T-helper 17 cell (primary cell): ENCODE results near the gene FHOD3. TPM values are rescaled to one million over a fixed set of nuclear protein-coding genes. Genes with fewer than 3 reads are reported as not detected.
A peak's percentile ranks its signal among the peaks of the same experiment; 100 is the strongest.

ENCODE experiments used
- ATAC-seq: fragments of 150-1000 bp; cut with Tn5 transposase; 2 replicates; pipeline ENCODE4 v1.10.0; 2021; ENCODE audit warnings: mild to moderate bottlenecking, moderate library complexity
- DNase-seq, 3 donors: peaks; one replicate each; pipeline versions ENCODE4 v3.0.0 to v3.0.0-alpha.2; 2020 to 2021
- H3K9me3 ChIP-seq: one replicate; pipeline ENCODE4 v1.7.0; 2013; ENCODE audit warnings: low read length, mild to moderate bottlenecking; ENCODE audit not compliant: control insufficient read depth, poor library complexity, severe bottlenecking
- H3K27ac Mint-ChIP-seq: one replicate; pipeline ENCODE4 v1.8.0; 2022; ENCODE audit warnings: mild to moderate bottlenecking, moderate library complexity, mixed read lengths
- H3K27me3 Mint-ChIP-seq: one replicate; pipeline ENCODE4 v1.8.0; 2022; ENCODE audit warnings: mixed read lengths
- H3K36me3 Mint-ChIP-seq: one replicate; pipeline ENCODE4 v1.8.0; 2022; ENCODE audit warnings: low read depth, mixed read lengths
- H3K4me1 Mint-ChIP-seq: one replicate; pipeline ENCODE4 v1.8.0; 2022; ENCODE audit warnings: mild to moderate bottlenecking, mixed read lengths
- H3K4me3 Mint-ChIP-seq: one replicate; pipeline ENCODE4 v1.8.0; 2022; ENCODE audit warnings: mild to moderate bottlenecking, moderate library complexity, mixed read lengths
- total RNA-seq, 4 donors: library from RNA in 2 of 4; stranded (reverse) in 2 of 4; gene quantifications; one replicate each; pipeline ENCODE4 v1.2.3 and lab custom pipeline; 2022 to 2026

The FHOD3 gene
- total RNA-seq, 2 donors from 2014 or later = not detected

DNA sequence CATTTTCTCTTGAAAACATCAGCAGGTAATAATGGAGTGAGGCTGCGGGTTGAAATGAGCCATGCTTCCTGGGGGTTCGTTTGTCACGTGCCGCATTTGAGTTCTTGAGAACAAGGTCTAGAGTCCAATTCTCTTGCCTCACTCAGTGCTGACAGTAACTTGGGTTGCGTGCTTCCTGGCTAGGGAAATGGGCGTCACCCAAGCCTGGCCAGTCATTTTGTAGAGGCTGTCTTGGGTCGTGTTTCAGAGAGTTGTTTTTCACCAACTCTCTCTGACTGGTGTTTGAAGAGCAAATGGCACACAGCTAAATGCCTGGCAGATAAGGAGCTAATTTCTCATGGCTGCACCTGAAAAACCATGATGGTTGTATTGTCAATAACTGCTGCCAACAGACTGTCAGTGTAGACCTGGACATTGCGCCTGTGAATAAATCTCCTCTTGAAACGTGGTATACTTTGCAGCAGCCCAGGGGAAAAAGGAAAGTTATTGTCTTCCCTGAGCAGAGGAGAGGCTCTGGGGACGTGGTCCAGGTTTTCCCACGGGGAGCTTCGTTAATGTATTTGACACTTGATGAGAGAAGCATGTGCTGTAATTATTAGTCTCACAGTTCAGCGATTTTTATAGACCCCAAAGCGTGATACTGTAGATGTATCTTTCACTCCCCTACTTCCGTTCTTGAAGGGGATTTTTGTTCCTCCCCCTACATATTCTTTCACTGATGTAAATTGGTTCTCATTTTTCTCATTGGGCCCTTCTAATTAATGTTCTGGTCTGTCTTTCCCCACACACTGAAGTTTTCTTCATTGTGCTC lies 196.0 kb downstream of the FHOD3 start:
- no peak for ATAC-seq
- Mint-ChIP-seq H3K27me3 (peaks cover 24% of the 10 kb centered on the region), H3K4me1 (peaks cover 5% of the 10 kb centered on the region), H3K27ac (no peak overlapping the region), H3K36me3 (no peaks in the 10 kb centered on the region), H3K4me3 (no peak overlapping the region)
- H3K9me3 ChIP-seq = no peaks in the 10 kb centered on the region
- no peak for DNase-seq

DNA sequence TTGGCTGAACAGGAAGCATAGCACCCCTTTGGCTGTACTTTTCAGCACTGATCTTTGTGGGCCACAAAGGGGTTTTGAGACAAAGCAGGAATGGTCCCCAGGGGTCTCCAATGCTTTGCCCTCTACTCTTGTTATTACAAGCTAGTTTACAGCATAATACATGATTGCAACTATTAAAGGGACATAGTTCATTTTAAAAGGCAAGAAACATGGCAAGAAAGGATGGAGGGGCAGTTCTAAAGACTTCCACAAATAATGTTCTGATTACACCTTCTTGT lies 196.6 kb downstream of the FHOD3 start:
- Mint-ChIP-seq H3K36me3 (no peaks in the 10 kb centered on the region), H3K4me1 (peaks cover 5% of the 10 kb centered on the region), H3K4me3 (no peak overlapping the region), H3K27me3 (peaks cover 20% of the 10 kb centered on the region), H3K27ac (no peak overlapping the region)
- ATAC-seq (no peak), DNase-seq (no peak)
- no peaks in the 10 kb centered on the region for H3K9me3 ChIP-seq

DNA sequence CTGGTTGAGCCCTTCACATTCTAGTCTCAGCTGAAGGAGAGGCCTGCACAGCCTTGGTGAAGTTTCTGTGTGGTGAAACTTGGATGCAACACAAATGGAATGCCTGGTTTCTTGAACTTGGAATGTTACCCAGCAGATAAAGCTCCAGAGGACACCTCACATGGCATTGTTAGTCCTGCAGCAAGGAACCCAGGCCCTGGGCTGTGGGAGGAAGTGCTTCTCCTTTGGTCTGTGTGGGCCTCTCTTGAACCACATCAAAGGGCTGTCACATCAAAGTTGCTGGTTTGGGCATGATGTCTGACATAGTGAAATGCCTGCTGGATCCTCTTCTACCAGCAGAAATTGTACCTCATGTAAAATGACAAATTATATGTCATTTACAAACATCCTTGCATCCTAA lies 198.5 kb downstream of the FHOD3 start:
- ATAC-seq (peak; percentile 28), DNase-seq (no peak)

DNA sequence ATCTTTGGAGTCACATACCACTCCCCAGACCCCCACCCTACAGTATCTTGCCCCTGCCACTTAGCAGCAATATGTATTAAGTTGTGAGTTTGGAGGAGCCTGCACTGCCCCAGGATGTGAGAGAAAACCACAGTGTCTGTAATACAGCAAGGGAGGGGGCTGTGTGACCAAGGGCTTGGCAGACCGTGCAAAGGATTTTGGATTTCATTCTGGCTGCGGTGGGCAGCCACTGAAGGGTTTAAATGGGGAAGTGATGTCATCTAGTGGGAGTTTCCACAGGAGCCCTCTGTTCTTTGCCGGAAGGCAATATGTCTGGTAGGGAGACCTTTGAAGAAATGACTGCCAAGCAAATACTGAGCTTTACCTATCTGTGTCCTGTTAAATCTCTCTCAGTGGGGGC lies 202.4 kb downstream of the FHOD3 start:
- no peaks in the 10 kb centered on the region for H3K9me3 ChIP-seq
- H3K4me3 Mint-ChIP-seq = no peak overlapping the region
- ATAC-seq (no peak), DNase-seq (no peak)
- peaks cover 5% of the 10 kb centered on the region for H3K4me1 Mint-ChIP-seq
- no peak overlapping the region for H3K27ac Mint-ChIP-seq
- peaks cover 10% of the 10 kb centered on the region for H3K27me3 Mint-ChIP-seq
- no peaks in the 10 kb centered on the region for H3K36me3 Mint-ChIP-seq

More for the DNA sequence above, 198.5 kb downstream of the FHOD3 start:
- no peaks in the 10 kb centered on the region for H3K9me3 ChIP-seq
- H3K4me1 Mint-ChIP-seq = peaks cover 5% of the 10 kb centered on the region
- H3K27me3 Mint-ChIP-seq = peaks cover 18% of the 10 kb centered on the region
- H3K27ac Mint-ChIP-seq = no peak overlapping the region
- no peaks in the 10 kb centered on the region for H3K36me3 Mint-ChIP-seq
- no peak overlapping the region for H3K4me3 Mint-ChIP-seq

DNA sequence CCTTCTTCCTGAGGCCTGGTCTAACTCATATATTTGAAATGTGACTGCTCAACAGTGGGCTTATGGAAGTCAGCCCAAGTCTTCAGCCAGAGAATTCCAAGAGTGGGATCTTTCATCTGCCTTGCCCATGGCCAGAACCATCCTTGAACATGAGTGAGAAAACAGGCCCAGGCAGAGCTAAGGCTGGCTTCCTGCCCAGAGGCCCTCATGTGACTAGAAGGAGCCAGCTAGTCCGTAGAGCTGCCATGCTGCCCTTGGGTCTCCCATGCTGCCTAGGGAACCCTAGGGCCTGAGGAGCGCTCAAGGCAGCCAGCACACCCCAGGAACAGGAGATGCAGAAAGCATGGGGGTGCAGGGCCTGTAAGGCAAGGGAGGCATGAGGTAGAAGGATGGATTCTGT lies 203.6 kb downstream of the FHOD3 start:
- Mint-ChIP-seq H3K27me3 (peaks cover 12% of the 10 kb centered on the region), H3K4me3 (no peak overlapping the region), H3K4me1 (peaks cover 3% of the 10 kb centered on the region), H3K27ac (no peak overlapping the region), H3K36me3 (no peaks in the 10 kb centered on the region)
- no peaks in the 10 kb centered on the region for H3K9me3 ChIP-seq
- DNase-seq (no peak), ATAC-seq (no peak)

DNA sequence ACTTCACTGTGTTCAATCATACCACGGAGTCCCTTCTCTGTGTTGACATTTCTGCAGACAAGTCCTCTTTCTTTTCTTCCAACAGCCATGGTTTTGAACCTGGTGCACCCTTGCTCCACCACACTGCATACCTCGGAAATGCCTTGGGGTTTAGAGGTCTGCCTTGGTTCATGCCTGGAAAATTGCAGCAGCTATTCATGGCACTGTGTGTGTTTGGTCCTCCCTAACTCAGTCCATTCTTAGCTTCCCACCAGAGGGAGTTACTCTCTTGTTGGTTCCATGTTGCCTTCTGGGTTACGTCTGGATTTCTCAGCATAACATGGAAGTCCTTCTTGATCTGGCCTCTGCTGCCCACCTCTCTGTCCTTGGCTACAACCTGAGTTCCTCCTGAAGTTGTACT lies 206.0 kb downstream of the FHOD3 start:
- H3K4me1 Mint-ChIP-seq = no peaks in the 10 kb centered on the region
- ATAC-seq = no peak
- H3K4me3 Mint-ChIP-seq = no peak overlapping the region

DNA sequence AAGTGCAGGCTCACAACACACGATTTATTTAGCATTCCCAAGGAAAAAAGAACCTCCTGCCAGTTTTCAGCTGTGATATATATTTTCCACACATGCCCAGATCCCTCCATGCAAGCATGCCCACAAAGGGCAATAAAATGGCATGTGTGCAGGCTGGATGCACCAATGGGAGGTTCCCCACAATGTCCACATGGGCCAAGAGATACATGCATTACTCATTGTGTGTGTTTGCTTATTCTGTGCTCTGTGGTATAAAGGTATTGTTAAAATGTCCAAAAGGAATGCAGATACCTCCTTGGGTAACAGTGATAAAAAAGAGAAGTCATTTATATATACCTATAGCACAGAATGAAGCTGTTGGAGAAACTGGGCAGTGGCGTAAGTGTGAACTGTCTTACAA lies 207.4 kb downstream of the FHOD3 start:
- H3K9me3 ChIP-seq = no peaks in the 10 kb centered on the region
- ATAC-seq (no peak), DNase-seq (no peak)
- no peaks in the 10 kb centered on the region for H3K36me3 Mint-ChIP-seq
- H3K27ac Mint-ChIP-seq = no peak overlapping the region
- no peak overlapping the region for H3K4me3 Mint-ChIP-seq
- H3K27me3 Mint-ChIP-seq = peaks cover 23% of the 10 kb centered on the region
- no peaks in the 10 kb centered on the region for H3K4me1 Mint-ChIP-seq

More for the DNA sequence above, 206.0 kb downstream of the FHOD3 start:
- no peak overlapping the region for H3K27ac Mint-ChIP-seq
- no peaks in the 10 kb centered on the region for H3K36me3 Mint-ChIP-seq
- no peak for DNase-seq
- H3K9me3 ChIP-seq = no peaks in the 10 kb centered on the region
- peaks cover 23% of the 10 kb centered on the region for H3K27me3 Mint-ChIP-seq

DNA sequence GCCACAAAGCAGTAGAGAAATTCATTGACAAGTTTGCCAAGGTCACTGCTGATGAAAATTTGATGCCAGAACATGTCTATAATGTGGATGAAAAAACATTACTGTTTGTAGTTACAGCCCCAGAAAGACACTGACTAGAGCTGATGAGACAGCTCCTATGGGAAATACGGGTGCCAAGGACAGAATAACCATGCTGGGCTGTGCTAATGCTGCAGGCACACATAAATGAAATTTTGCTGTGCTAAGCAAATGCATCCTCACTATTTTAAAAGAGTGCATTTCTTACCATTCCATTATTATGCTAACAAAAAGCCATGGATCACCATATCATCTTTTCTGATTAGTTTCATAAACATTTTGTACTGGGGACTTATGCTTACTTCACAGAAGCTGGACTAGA lies 208.2 kb downstream of the FHOD3 start:
- H3K36me3 Mint-ChIP-seq = no peaks in the 10 kb centered on the region
- H3K4me3 Mint-ChIP-seq = no peak overlapping the region
- H3K4me1 Mint-ChIP-seq = no peaks in the 10 kb centered on the region
- no peak overlapping the region for H3K27ac Mint-ChIP-seq
- peaks cover 23% of the 10 kb centered on the region for H3K27me3 Mint-ChIP-seq
- ATAC-seq = no peak
- DNase-seq = no peak
- H3K9me3 ChIP-seq = no peaks in the 10 kb centered on the region

DNA sequence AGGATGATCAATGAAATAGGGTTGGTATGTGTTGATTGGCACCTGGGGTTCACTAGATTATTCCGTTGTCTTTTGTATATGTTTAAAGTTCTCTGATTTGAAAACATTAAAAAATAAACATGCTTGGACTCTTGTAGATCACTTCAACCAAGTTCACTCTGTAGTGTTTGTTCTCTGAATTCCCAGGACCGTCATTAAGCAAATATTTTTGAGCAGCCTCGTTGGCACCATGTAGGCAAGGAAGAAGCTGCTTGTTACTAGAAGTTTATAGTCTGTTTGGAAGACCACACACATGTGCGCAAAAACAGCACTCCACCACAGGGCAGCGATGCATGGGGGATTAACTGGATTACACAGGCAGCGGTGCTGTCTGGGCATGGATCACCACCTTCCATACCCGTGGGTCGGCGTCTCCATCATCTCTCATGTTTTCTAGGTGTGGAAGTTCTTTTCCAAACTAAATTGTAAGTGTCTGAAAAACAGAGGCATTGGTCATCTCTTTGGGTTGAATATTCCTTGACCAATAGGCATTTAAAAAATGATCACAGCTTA lies 212.2 kb downstream of the FHOD3 start:
- DNase-seq (no peak), ATAC-seq (no peak)
- Mint-ChIP-seq H3K4me3 (no peak overlapping the region), H3K27me3 (peaks cover 28% of the 10 kb centered on the region), H3K36me3 (no peaks in the 10 kb centered on the region), H3K27ac (no peak overlapping the region), H3K4me1 (no peaks in the 10 kb centered on the region)
- no peaks in the 10 kb centered on the region for H3K9me3 ChIP-seq

DNA sequence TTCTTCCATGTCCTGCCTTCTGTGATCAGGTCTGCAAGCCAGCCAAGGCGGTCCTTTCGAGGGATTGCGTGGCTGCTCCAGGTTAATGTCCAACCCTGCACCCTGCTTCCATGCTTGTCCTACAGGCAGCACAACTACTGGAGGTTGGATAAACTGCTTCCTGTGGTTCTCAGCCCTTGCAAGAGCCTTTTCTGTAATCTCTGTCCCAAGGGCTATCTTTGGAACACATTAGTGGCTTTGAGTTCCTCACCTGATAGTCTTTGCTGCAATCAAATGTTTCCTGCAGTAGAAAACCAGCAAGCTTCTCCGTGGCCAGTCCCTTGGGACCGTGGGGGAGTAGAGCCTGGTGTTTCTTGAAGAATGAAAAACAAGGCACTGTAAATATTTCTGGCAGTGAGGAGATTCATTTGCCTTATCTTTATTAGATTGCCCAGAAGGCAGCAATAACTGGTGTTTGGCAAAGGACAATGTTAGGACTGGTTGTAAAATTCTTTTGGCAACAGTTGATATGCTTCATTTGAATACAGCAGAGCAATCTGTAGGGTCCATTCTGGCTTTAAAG lies 214.4 kb downstream of the FHOD3 start:
- no peak for ATAC-seq
- DNase-seq = no peak
- Mint-ChIP-seq H3K4me1 (no peaks in the 10 kb centered on the region), H3K27ac (no peak overlapping the region), H3K27me3 (peaks cover 24% of the 10 kb centered on the region), H3K4me3 (no peak overlapping the region), H3K36me3 (no peaks in the 10 kb centered on the region)
- no peaks in the 10 kb centered on the region for H3K9me3 ChIP-seq

DNA sequence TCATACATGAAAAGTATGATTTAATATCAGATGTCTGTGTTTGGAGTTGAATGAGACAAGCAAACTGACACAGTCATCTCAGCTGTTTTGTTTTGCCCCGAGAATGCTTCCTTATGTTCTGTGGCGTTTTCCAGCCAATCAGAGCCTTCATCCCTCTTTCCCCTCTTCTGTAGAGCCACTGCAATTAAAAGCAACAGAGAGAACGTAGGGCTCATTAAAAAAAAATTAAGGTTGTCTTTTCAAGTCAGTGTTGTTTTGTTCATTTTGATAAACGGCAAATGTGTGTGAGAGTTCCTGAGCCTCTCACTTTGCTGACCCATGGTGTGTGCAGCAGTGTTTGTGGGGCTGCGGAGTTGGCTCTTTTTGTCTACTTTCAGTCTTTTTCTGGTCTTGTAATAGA lies 216.0 kb downstream of the FHOD3 start:
- peaks cover 29% of the 10 kb centered on the region for H3K27me3 Mint-ChIP-seq
- DNase-seq (no peak), ATAC-seq (no peak)
- H3K9me3 ChIP-seq = no peaks in the 10 kb centered on the region
- no peaks in the 10 kb centered on the region for H3K4me1 Mint-ChIP-seq
- H3K27ac Mint-ChIP-seq = no peak overlapping the region
- no peaks in the 10 kb centered on the region for H3K36me3 Mint-ChIP-seq
- no peak overlapping the region for H3K4me3 Mint-ChIP-seq

DNA sequence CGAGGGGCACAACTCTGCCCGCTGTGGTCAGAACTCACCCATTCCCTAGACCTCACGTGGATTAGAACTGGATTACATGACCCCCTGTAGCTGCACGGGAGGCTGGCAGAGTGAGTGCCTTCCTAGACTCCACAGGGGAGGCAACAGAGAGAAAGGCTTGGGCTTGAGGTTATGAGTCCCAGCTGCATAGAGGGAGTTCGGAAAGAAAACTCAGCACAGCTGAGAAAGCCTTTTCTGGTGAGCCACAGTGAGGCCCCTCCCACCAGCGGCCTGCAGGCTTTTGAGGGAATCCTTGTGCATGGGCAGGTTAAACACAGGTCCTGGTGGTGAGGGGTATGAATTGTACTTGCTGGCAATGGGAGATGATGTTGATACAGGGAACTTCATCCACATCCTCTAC lies 217.3 kb downstream of the FHOD3 start:
- DNase-seq = no peak
- Mint-ChIP-seq H3K4me1 (no peaks in the 10 kb centered on the region), H3K27me3 (peaks cover 39% of the 10 kb centered on the region), H3K4me3 (no peak overlapping the region), H3K27ac (no peak overlapping the region), H3K36me3 (no peaks in the 10 kb centered on the region)
- ATAC-seq = no peak
- no peaks in the 10 kb centered on the region for H3K9me3 ChIP-seq

DNA sequence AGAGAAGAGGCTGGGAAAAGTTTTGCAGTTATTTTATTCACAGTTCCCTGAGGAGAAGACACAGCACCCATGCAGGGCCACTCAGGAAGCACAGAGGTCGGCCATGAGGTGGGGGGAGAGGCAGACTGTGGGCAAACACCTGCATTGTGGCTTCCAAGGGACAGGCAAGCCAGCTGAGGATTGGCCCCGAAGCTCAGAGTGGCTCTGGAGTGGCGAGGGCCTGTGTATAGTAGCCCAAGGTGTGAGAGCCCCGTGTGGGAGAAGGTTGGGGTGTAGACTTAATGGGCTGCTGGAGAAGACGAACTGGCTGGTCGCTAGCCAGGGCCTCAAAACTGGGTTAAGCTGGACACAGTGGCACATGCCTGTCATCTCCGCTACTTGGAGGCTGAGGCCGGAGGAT lies 218.7 kb downstream of the FHOD3 start:
- Mint-ChIP-seq H3K27me3 (peaks cover 39% of the 10 kb centered on the region), H3K36me3 (no peaks in the 10 kb centered on the region), H3K27ac (no peak overlapping the region), H3K4me1 (no peaks in the 10 kb centered on the region), H3K4me3 (no peak overlapping the region)
- no peak for DNase-seq
- H3K9me3 ChIP-seq = no peaks in the 10 kb centered on the region
- ATAC-seq = no peak

DNA sequence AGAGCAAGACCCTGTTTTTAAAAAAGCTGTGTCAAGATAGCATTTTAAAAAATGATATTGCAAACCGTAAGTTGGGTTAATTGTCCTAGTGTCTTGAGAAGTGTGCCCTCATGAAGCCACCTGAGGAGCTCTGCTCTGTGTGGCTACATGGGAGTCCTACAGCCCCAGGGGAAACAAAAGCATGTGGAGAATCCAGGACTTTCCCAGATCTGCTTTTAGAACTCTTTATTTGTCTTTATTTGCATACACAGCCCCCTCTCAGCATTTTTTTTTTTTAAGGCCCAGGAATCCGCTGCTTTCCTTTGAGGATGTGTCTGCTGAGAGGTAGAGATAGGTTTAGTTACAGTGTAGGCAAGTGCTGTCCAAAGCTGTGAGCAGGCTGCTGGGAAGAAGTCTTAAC lies 219.2 kb downstream of the FHOD3 start:
- Mint-ChIP-seq H3K4me3 (no peak overlapping the region), H3K27me3 (peaks cover 42% of the 10 kb centered on the region), H3K27ac (no peak overlapping the region), H3K4me1 (no peaks in the 10 kb centered on the region), H3K36me3 (no peaks in the 10 kb centered on the region)
- no peaks in the 10 kb centered on the region for H3K9me3 ChIP-seq
- ATAC-seq (no peak), DNase-seq (no peak)
